HCT116 (cell line): Measurements from ENCODE around the gene CCDC9. TPM values are rescaled to one million over a fixed set of nuclear protein-coding genes. Genes with fewer than 3 reads are reported as not detected.

Source experiments
- ATAC-seq: fragments of 200-7000 bp; cut with Tn5 transposase; 2 replicates; pipeline ENCODE4 v1.9.1; 2020; ENCODE audit warnings: mild to moderate bottlenecking, moderate library complexity
- BruUV-seq: library from RNA; stranded (reverse); fragments of 400-500 nt; replicated peaks from 2 replicates; lab custom pipeline; 2021; lab: Mats Ljungman, UMichigan
- CTCF ChIA-PET: fragments of 300-600 bp; sonication (Branson Sonifier 250); formaldehyde crosslinking; loops from one replicate; lab custom pipeline; 2021; ENCODE audit warnings: antibody characterized with exemption; lab: Charles Lee
- POLR2A ChIA-PET: fragments of 300-600, 350-600 bp; sonication (Branson Sonifier 250); formaldehyde crosslinking; loops from one replicate; lab custom pipeline; 2021; ENCODE audit warnings: antibody characterized with exemption; lab: Charles Lee
- RAD21 ChIA-PET, 2 experiments: fragments of 300-600 bp; sonication (Branson Sonifier 250); formaldehyde crosslinking; loops; one replicate each; lab custom pipeline; 2023; ENCODE audit warnings: low total read pairs in 2 of 2; ENCODE audit not compliant: uncharacterized antibody in 2 of 2, unreplicated experiment in 2 of 2, low non-redundant PET in 1 of 2; lab: Charles Lee
- DNase-seq: peaks from one replicate; pipeline ENCODE4 v3.0.0-alpha.2; 2010; ENCODE audit warnings: low read depth, low spot score
- H2AFZ ChIP-seq: fragments of 200-600 bp; shearing (Covaris generic), sonication (generic); 2 replicates; pipeline ENCODE4 v1.6.1; 2017; ENCODE audit warnings: low read depth, mixed run types, mixed read lengths, antibody characterized with exemption, low read length; ENCODE audit not compliant: poor library complexity, severe bottlenecking
- H3K27ac ChIP-seq: 2 replicates; pipeline ENCODE4 v1.5.1; 2012; ENCODE audit warnings: low read depth, low read length
- H3K27me3 ChIP-seq: fragments of 200-600 bp; sonication (generic); 2 replicates; pipeline ENCODE4 v1.6.1; 2016; ENCODE audit warnings: mixed run types, low read length, mixed read lengths; ENCODE audit not compliant: insufficient read depth
- H3K36me3 ChIP-seq, 2 experiments: fragments of 200-500 bp in 1 of 2; fragments of 200-600 bp in 1 of 2; sonication (Bioruptor generic) in 1 of 2; sonication (generic) in 1 of 2; 2 replicates each; pipeline versions ENCODE4 v1.5.1 to v1.6.1; 2014 to 2016; ENCODE audit warnings: low read length in 2 of 2, inconsistent platforms in 1 of 2, mixed read lengths in 1 of 2, mixed run types in 1 of 2; ENCODE audit not compliant: insufficient read depth in 2 of 2, control insufficient read depth in 1 of 2
- H3K4me1 ChIP-seq, 2 experiments: fragments of 200-600 bp in 1 of 2; sonication (generic) in 1 of 2; 2 replicates each; pipeline versions ENCODE4 v1.5.1 to v1.6.1; 2012 to 2017; ENCODE audit warnings: low read length in 2 of 2, inconsistent platforms in 1 of 2, mild to moderate bottlenecking in 1 of 2, mixed read lengths in 1 of 2, mixed run types in 1 of 2, moderate library complexity in 1 of 2; ENCODE audit not compliant: insufficient read depth in 2 of 2, control insufficient read depth in 1 of 2
- H3K4me2 ChIP-seq: fragments of 200-600 bp; sonication (generic); 2 replicates; pipeline ENCODE4 v1.6.1; 2017; ENCODE audit warnings: mixed run types, low read length, mixed read lengths
- H3K4me3 ChIP-seq, 2 experiments: fragments of 200-600 bp in 1 of 2; sonication (generic) in 1 of 2; replicated peaks in 1 of 2; 2 replicates each; pipeline ENCODE4 v1.5.1; 2011 to 2016; ENCODE audit warnings: low read length in 2 of 2, control low read depth in 1 of 2, low read depth in 1 of 2, mild to moderate bottlenecking in 1 of 2, mixed read lengths in 1 of 2, mixed run types in 1 of 2
- H3K79me2 ChIP-seq: fragments of 200-600 bp; sonication (generic); 2 replicates; pipeline ENCODE4 v1.6.1; 2017; ENCODE audit warnings: mild to moderate bottlenecking, mixed run types, low read length, moderate library complexity, mixed read lengths; ENCODE audit not compliant: insufficient read depth
- H3K9ac ChIP-seq: fragments of 200-600 bp; sonication (generic); 2 replicates; pipeline ENCODE4 v1.6.1; 2016; ENCODE audit warnings: low read length, mixed read lengths
- H3K9me2 ChIP-seq: fragments of 200-600 bp; sonication (generic), shearing (Covaris generic); 2 replicates; pipeline ENCODE4 v1.6.1; 2017; ENCODE audit warnings: mixed run types, mild to moderate bottlenecking, moderate library complexity; ENCODE audit not compliant: insufficient read depth
- H3K9me3 ChIP-seq, 2 experiments: fragments of 200-500 bp in 1 of 2; fragments of 200-600 bp in 1 of 2; sonication (Bioruptor generic) in 1 of 2; sonication (generic) in 1 of 2; 2 replicates each; pipeline ENCODE4 v1.6.1; 2014 to 2017; ENCODE audit warnings: low read length in 2 of 2, mixed read lengths in 2 of 2, inconsistent platforms in 1 of 2, low read depth in 1 of 2, mild to moderate bottlenecking in 1 of 2, mixed run types in 1 of 2, moderate library complexity in 1 of 2; ENCODE audit not compliant: control insufficient read depth in 1 of 2, insufficient read depth in 1 of 2
- H4K20me1 ChIP-seq: fragments of 200-600 bp; sonication (generic), shearing (Covaris generic); 2 replicates; pipeline ENCODE4 v1.6.1; 2017; ENCODE audit warnings: mixed run types, mild to moderate bottlenecking, moderate library complexity; ENCODE audit not compliant: insufficient read depth
- CBX3 ChIP-seq: IDR thresholded peaks from 2 replicates; pipeline ENCODE4 v1.6.1; 2012; ENCODE audit warnings: low read depth
- EGR1 ChIP-seq: IDR thresholded peaks from 2 replicates; pipeline ENCODE4 v1.6.1; 2012; ENCODE audit warnings: low read depth
- EZH2phosphoT487 ChIP-seq: fragments of 200-600 bp; IDR thresholded peaks from 2 replicates; pipeline ENCODE4 v1.6.1; 2018; ENCODE audit warnings: antibody characterized with exemption, borderline replicate concordance
- JUND ChIP-seq: IDR thresholded peaks from 2 replicates; pipeline ENCODE4 v1.6.1; 2012
- MAX ChIP-seq: IDR thresholded peaks from 2 replicates; pipeline ENCODE4 v1.6.1; 2012
- POLR2A ChIP-seq: IDR thresholded peaks from 2 replicates; pipeline ENCODE4 v1.7.0; 2011; ENCODE audit warnings: borderline replicate concordance; ENCODE audit not compliant: insufficient read depth, insufficient read length; ENCODE audit errors: extremely low read depth
- RAD21 ChIP-seq: IDR thresholded peaks from 2 replicates; pipeline ENCODE4 v1.6.1; 2012; ENCODE audit warnings: low read depth, mild to moderate bottlenecking
- SRF ChIP-seq: IDR thresholded peaks from 2 replicates; pipeline ENCODE4 v1.6.1; 2012; ENCODE audit warnings: low read depth
- TCF7L2 ChIP-seq: IDR thresholded peaks from 2 replicates; pipeline ENCODE4 v1.7.0; 2011; ENCODE audit warnings: borderline replicate concordance, inconsistent platforms; ENCODE audit not compliant: insufficient read depth, insufficient read length; ENCODE audit errors: extremely low read depth
- YY1 ChIP-seq: IDR thresholded peaks from 2 replicates; pipeline ENCODE4 v1.6.1; 2011; ENCODE audit warnings: low read length, low read depth, moderate library complexity, mild to moderate bottlenecking; ENCODE audit not compliant: insufficient replicate concordance; ENCODE audit errors: extremely low read depth
- ZFX ChIP-seq: fragments of 450-650 bp; IDR thresholded peaks from 2 replicates; pipeline ENCODE4 v1.6.1; 2017
- ZNF274 ChIP-seq: fragments of 200-500 bp; sonication (Bioruptor generic); IDR thresholded peaks from 2 replicates; pipeline ENCODE4 v1.6.1; 2014; ENCODE audit warnings: mild to moderate bottlenecking, low read depth, low read length, inconsistent platforms
- intact Hi-C: fragments of 100-400 bp; cut with micrococcal nuclease; formaldehyde crosslinking; loops from 2 replicates; pipeline ENCODE4 v1.10.0; 2022
- total RNA-seq: library from RNA; stranded (reverse); gene quantifications from one replicate; pipeline ENCODE4 v1.2.1, GENCODE V29; 2021; ENCODE audit not compliant: unreplicated experiment
- TF ChIP-seq, protein P1 (sequence below), 3 experiments: fragments of 200-600 bp in 1 of 3; sonication (generic) in 1 of 3; IDR thresholded peaks in 2 of 3; conservative IDR thresholded peaks in 1 of 3; 2 replicates each; pipeline ENCODE4 v1.5.1; 2012 to 2017; ENCODE audit warnings: low read depth in 2 of 3, low read length in 2 of 3, antibody characterized with exemption in 1 of 3, borderline replicate concordance in 1 of 3, control low read depth in 1 of 3, mild to moderate bottlenecking in 1 of 3, mixed read lengths in 1 of 3, mixed run types in 1 of 3, moderate library complexity in 1 of 3; ENCODE audit not compliant: insufficient read depth in 1 of 3
- TF ChIP-seq, protein P2 (sequence below): IDR thresholded peaks from 2 replicates; pipeline ENCODE4 v1.6.1; 2012
- TF ChIP-seq, protein P3 (sequence below): IDR thresholded peaks from 2 replicates; pipeline ENCODE4 v1.6.1; 2011; ENCODE audit warnings: mild to moderate bottlenecking, low read length, moderate library complexity; ENCODE audit not compliant: insufficient replicate concordance; ENCODE audit errors: extremely low read depth

The CCDC9 gene
- total RNA-seq, 1 experiment from 2014 or later: 40.6 TPM

DNA sequence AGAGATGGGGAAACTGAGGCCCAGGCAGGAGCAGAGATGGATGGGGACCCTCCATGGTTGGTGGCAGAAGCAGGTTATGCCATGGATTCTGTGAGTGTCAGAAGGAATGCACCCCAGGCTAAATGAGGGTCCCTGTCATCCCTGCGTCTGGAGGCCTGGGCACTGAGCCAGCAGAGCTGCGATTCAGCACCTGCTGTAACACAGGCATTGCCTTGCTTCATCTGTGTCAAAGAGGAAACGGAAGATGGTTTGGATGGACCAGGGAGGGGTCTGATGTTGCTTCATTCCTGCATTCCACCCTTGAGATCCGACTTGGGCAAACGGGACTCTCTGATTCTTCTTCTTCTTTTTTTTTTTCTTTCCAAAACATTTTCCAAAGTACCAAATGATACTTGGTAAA, 54.5 kb downstream of the CCDC9 start:
- ATAC-seq: no peak
- Histone ChIP-seq H3K36me3 (no peaks in the 10 kb centered on the region), H2AFZ (no peak overlapping the region), H3K4me2 (no peak overlapping the region), H3K4me1 (peaks cover 18 to 43% of the 10 kb centered on the region in 2 experiments), H3K79me2 (no peaks in the 10 kb centered on the region), H3K27me3 (no peaks in the 10 kb centered on the region), H4K20me1 (no peaks in the 10 kb centered on the region), H3K9me2 (no peaks in the 10 kb centered on the region), H3K27ac (no peak overlapping the region), H3K9me3 (no peaks in the 10 kb centered on the region), H3K9ac (no peak overlapping the region), H3K4me3 (no peak overlapping the region)
- no peak for TF ChIP-seq RAD21
- TF ChIP-seq ZFX: no peak
- TF ChIP-seq, protein P1, sequence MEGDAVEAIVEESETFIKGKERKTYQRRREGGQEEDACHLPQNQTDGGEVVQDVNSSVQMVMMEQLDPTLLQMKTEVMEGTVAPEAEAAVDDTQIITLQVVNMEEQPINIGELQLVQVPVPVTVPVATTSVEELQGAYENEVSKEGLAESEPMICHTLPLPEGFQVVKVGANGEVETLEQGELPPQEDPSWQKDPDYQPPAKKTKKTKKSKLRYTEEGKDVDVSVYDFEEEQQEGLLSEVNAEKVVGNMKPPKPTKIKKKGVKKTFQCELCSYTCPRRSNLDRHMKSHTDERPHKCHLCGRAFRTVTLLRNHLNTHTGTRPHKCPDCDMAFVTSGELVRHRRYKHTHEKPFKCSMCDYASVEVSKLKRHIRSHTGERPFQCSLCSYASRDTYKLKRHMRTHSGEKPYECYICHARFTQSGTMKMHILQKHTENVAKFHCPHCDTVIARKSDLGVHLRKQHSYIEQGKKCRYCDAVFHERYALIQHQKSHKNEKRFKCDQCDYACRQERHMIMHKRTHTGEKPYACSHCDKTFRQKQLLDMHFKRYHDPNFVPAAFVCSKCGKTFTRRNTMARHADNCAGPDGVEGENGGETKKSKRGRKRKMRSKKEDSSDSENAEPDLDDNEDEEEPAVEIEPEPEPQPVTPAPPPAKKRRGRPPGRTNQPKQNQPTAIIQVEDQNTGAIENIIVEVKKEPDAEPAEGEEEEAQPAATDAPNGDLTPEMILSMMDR (IDR thresholded peaks at IDR 0.05 in 2 of 3, conservative IDR thresholded peaks at IDR 0.05 in 1 of 3; ENCODE audit: borderline replicate concordance in 1 of 3, insufficient read depth in 1 of 3, low read depth in 2 of 3, low read length in 2 of 3): no peak
- TF ChIP-seq EGR1: no peak
- no peak for TF ChIP-seq TCF7L2
- TF ChIP-seq JUND: no peak
- no peak for DNase-seq
- RAD21 ChIA-PET: no interaction called here
- POLR2A ChIA-PET: no interaction called here
- intact Hi-C loops: no loop called here
- BruUV-seq: no TSS peak
- CTCF ChIA-PET: no interaction called here

- H3K9ac ChIP-seq: no peak overlapping the region
- intact Hi-C loops: no loop called here
- ChIA-PET CTCF (no interaction called here), POLR2A (no interaction called here), RAD21 (no interaction called here)
- no peaks in the 10 kb centered on the region for H3K36me3 ChIP-seq
- no peak overlapping the region for H3K4me3 ChIP-seq
- no peak for DNase-seq
- BruUV-seq: no TSS peak
- H3K9me3 ChIP-seq: no peaks in the 10 kb centered on the region
- H3K9me2 ChIP-seq: no peaks in the 10 kb centered on the region
- peaks cover 12 to 28% of the 10 kb centered on the region in 2 experiments for H3K4me1 ChIP-seq
- no peaks in the 10 kb centered on the region for H4K20me1 ChIP-seq
- H3K79me2 ChIP-seq: no peaks in the 10 kb centered on the region
- 0 out of 2 replicates have a peak overlapping the region, but pooled peaks have one; percentile 13 for H3K4me2 ChIP-seq
- no peak for ATAC-seq
- TF ChIP-seq EZH2phosphoT487: no peak
- TF ChIP-seq RAD21: no peak
- TF ChIP-seq, protein P2, sequence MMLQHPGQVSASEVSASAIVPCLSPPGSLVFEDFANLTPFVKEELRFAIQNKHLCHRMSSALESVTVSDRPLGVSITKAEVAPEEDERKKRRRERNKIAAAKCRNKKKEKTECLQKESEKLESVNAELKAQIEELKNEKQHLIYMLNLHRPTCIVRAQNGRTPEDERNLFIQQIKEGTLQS: no peak
- TF ChIP-seq YY1: no peak
- TF ChIP-seq TCF7L2: no peak
- TF ChIP-seq EGR1: no peak
- TF ChIP-seq, protein P3, sequence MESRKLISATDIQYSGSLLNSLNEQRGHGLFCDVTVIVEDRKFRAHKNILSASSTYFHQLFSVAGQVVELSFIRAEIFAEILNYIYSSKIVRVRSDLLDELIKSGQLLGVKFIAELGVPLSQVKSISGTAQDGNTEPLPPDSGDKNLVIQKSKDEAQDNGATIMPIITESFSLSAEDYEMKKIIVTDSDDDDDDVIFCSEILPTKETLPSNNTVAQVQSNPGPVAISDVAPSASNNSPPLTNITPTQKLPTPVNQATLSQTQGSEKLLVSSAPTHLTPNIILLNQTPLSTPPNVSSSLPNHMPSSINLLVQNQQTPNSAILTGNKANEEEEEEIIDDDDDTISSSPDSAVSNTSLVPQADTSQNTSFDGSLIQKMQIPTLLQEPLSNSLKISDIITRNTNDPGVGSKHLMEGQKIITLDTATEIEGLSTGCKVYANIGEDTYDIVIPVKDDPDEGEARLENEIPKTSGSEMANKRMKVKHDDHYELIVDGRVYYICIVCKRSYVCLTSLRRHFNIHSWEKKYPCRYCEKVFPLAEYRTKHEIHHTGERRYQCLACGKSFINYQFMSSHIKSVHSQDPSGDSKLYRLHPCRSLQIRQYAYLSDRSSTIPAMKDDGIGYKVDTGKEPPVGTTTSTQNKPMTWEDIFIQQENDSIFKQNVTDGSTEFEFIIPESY: no peak
- TF ChIP-seq ZNF274: no peak
- no peak for TF ChIP-seq POLR2A
- no peak for TF ChIP-seq SRF
- no peak for TF ChIP-seq MAX
- TF ChIP-seq ZFX: no peak
- no peak for TF ChIP-seq CBX3
- H2AFZ ChIP-seq: no peak overlapping the region
- H3K27ac ChIP-seq: no peak overlapping the region
- no peaks in the 10 kb centered on the region for H3K27me3 ChIP-seq
Measured at GRCh38 chr19:47312366-47313006, 56.2 kb downstream of the CCDC9 start.
